GM12872 (cell line): Measurements from ENCODE around the gene OXLD1.

Experiments
- TF ChIP-seq, protein P1 (sequence below): IDR thresholded peaks from 3 replicates; pipeline ENCODE4 v1.5.1; 2011; ENCODE audit warnings: low read depth, mild to moderate bottlenecking, low read length, moderate library complexity; ENCODE audit not compliant: insufficient read depth

OXLD1 gene

DNA sequence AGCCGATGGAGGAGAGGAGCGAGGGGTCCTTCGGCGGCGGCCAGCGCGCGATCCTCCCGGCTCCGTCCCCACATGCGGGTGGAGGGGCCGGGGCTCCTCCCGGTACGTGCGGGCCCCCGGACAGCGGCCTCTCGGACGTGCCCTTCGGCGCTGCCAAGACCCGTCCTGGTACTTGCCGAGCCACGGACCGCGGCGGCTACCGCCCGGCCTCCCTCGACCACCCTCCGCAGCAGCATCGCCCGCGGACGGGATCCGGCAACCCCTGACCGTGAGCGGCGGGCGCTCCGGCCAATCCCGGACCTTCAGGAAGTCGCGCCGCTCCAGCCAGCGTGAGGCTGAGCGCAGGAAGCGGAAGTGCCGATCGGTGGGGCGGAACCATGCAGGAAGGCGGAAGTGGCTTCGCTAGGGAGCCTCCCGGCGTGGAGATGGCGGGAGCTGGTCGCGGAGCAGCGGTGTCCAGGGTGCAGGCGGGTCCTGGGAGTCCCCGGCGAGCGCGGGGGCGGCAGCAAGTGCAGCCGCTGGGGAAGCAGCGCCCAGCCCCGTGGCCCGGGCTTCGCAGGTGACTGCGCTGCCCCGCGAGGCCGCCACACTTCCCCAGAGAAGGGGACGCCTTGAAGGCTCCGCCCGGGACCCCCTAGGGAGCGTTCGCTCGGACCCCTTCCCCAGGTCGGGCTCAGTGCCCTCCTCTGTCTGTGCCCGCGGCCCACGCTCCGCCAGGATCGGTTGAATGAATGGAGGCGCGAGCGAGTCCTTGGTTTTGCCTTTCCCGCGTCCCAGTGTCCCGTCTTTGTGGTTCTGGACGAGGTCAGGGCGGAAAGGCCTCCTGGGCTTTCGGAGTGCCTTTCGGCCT is at the start of gene OXLD1, which contains the start of gene CCDC137:
Gene OXLD1, minus strand, starts transcription at position 264 of the 850 bp plus-strand sequence. Its CDS starts 28 bp downstream, at position 236.
Gene CCDC137, plus strand, starts transcription at position 396 of the 850 bp plus-strand sequence. Its CDS starts 30 bp downstream, at position 426.
- TF ChIP-seq, protein P1, sequence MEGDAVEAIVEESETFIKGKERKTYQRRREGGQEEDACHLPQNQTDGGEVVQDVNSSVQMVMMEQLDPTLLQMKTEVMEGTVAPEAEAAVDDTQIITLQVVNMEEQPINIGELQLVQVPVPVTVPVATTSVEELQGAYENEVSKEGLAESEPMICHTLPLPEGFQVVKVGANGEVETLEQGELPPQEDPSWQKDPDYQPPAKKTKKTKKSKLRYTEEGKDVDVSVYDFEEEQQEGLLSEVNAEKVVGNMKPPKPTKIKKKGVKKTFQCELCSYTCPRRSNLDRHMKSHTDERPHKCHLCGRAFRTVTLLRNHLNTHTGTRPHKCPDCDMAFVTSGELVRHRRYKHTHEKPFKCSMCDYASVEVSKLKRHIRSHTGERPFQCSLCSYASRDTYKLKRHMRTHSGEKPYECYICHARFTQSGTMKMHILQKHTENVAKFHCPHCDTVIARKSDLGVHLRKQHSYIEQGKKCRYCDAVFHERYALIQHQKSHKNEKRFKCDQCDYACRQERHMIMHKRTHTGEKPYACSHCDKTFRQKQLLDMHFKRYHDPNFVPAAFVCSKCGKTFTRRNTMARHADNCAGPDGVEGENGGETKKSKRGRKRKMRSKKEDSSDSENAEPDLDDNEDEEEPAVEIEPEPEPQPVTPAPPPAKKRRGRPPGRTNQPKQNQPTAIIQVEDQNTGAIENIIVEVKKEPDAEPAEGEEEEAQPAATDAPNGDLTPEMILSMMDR: no peak

DNA sequence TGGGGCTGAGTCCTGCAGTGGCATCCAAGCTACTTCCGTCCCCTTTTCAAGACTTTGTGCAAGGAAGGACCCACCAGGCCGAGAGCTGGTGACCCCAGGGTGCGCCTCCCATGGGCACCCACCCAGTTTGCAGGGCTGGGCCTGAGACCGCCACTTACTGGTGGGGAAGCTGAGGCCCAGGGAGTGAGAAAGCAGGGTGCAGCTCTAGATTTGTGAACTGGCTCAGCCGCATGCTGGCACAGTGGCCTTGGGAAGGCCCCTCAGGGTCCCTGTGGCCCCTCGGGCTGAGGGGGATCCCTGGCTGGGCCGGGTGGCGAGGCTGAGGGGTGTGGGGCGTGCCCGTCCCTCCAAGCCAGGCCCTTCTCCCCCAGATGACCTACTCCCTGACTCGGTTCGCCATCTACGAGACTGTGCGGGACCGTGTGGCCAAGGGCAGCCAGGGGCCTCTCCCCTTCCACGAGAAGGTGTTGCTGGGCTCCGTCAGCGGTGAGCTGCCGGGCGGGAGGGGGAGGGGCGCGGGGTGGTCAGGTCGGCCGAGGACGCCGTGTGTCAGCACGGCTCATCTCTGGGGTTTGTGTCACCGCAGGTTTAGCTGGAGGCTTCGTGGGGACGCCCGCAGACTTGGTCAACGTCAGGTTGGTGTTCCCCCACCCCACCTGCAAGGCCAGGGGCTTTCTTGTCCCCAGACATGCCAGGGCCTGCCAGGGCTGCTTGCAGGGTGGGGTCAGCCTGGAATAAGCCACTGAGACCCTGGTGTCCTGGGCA is 48.9 kb upstream of the OXLD1 start:
- TF ChIP-seq, protein P1: no peak

DNA sequence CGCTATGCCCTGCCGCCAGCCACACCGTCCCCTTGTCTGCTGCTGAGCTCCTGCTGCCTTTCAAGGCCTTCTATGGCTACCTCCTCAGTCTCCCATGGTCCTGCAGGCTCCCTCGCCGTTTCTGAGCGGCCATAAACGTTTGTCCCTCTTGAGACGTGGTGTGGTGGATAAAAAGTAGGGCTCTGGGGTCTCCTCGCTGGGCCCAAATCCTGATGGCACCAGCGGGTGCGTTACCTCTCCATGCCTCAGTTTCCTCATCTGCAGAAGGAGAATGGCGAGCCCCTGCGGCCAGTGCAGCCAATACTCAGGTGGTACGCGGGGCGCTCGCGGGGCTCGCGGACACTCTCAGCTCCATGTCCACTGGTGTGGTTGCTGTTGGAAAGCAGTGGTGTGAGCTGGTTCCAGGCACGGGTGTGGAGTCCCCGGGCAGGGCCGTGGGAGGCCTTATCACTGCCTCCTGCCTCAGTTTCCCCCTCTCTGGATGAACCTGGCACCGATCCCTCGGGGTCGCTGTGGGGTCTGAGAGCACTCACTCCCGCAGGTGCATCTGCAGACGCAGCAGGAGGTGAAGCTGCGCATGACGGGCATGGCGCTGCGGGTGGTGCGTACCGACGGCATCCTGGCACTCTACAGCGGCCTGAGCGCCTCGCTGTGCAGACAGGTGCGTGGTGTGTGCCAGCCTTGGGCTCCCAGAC is 48.2 kb upstream of the OXLD1 start:
- TF ChIP-seq, protein P1: no peak

DNA sequence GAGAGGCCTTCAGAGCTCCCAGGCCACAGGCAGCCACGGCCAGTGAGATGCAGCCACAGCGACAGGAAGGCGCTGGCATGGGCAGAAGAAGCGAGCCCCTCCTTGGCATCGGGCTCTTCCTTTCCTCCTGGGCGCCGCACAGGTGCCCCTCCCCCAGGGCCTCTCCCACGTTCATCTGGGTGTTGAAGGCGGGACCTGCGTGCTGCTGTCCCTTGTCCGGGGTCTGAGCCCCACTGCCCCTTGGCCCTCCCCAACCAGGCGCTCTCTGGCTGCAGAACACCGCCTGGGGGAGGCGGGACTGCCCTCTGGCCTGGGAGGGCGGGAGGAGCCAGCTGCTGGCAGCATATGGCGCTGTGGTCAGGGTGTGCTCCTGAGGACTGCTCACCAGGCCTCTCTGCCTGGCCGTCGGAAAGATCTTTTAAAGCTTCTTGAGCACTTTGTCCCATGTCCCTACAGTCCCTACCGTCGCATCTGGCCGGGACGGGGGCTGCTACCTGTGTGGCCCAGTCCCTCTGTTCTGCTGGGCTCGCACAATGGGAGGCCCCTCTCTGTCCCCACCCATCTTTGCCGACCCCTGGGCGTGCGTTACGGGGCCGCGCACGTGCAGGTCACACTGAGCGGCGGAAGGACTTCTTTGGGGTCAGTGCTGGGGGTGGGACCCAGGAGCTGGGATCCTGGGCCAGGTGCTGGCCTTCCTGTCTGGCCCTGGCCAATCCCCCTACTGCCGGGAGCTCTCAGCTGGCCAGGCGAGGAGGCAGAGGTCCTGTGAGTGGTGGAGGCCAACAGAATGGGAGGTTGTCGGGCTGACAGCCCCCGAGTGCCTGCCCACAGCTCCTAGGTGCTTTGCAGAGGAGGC is 47.4 kb upstream of the OXLD1 start:
- TF ChIP-seq, protein P1: no peak

DNA sequence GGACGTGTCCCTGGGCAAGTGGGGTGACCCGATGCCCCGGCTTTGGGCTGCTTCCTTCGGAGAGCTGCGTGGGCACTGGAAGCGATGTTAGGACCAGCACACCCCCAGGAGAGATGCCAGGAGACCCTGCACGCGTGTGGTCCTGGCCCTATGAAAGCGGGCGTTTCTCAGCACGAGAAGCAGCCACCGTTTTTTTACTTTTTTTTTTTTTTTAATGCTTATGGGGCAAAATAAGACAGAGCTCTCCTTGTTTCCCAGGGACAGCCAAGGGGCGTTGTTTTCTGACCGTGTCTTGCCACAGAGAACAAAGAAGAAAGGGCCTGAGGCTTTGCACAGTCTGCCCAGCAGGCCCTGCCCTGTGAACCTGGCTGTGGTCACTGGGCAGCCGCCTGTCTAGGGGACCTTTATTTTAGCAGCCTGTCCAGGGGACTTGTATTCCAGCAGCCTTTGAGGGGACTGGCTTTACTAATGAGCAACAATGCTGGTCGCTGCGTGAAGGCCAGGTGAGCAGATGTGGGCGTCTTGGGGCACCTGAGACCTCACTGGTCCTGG is 46.7 kb upstream of the OXLD1 start:
- TF ChIP-seq, protein P1: no peak

DNA sequence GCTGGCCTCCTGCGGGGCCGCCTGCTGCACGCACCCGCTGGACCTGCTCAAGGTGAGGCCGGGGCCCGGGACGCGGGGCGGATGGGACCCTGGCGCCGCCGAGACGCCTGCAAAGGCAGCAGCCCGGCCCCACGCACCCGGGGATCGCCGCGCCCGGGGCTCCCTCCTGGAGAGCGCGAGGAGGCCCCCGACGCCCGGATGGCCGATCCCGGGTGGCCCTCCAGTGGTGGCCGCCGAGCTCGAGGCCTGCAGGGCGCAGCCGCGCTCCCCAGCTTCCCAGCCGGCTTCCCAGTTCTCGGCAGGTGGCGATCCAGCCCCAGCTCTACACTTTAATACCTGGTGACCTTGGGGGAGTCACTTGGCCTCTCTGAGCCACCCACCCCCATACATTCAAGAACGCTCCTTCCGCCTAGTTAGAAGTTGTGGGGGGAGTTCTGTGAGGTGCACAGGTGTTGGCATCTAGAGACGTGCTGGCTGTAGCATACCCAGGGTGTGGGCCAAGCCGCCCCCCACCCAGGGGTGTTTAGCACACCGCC is 46.1 kb upstream of the OXLD1 start:
- TF ChIP-seq, protein P1: peak; percentile 19; the same call in 1 of the 3 replicates
